Endothelial cell of umbilical vein (primary cell): ENCODE data around the gene MS4A12. TPM values are rescaled to one million over a fixed set of nuclear protein-coding genes. Genes with fewer than 3 reads are reported as not detected.

Experiments
- Bru-seq: library from RNA; stranded (reverse); fragments of 400-500 nt; gene quantifications from one replicate; lab custom pipeline; 2021; lab: Mats Ljungman, UMichigan
- BruChase-seq, 2 experiments: library from RNA; stranded (reverse); fragments of 400-500 nt; gene quantifications; one replicate each; lab custom pipeline; 2021; lab: Mats Ljungman, UMichigan
- BruUV-seq: library from RNA; stranded (reverse); fragments of 400-500 nt; replicated peaks from 2 replicates; lab custom pipeline; 2021; lab: Mats Ljungman, UMichigan
- CTCF ChIA-PET: fragments of 300-600, 350-600 bp; sonication (Branson Sonifier 250); formaldehyde crosslinking; loops from one replicate; lab custom pipeline; 2021; ENCODE audit warnings: antibody characterized with exemption, inconsistent platforms; lab: Charles Lee
- POLR2A ChIA-PET: fragments of 300-600, 350-600 bp; sonication (Branson Sonifier 250); formaldehyde crosslinking; loops from one replicate; lab custom pipeline; 2021; ENCODE audit warnings: antibody characterized with exemption, inconsistent platforms; lab: Charles Lee
- DNase-seq: peaks from one replicate; pipeline ENCODE4 v3.0.0-alpha.2; 2011; ENCODE audit warnings: low read depth, low spot score
- FAIRE-seq: peaks from 2 replicates; lab custom pipeline; 2011; peaks lifted over from hg19 to GRCh38; lab: Jason Lieb, UNC
- H2AFZ ChIP-seq: 2 replicates; pipeline ENCODE4 v1.6.0; 2012; ENCODE audit warnings: low read depth, low read length, control low read depth, inconsistent platforms
- H3K27ac ChIP-seq: 2 replicates; pipeline ENCODE4 v1.5.1; 2011; ENCODE audit warnings: low read depth, mild to moderate bottlenecking, control low read depth, low read length, moderate library complexity; ENCODE audit not compliant: insufficient read depth
- H3K27me3 ChIP-seq, 2 experiments: 2 replicates each; pipeline versions ENCODE4 v1.6.0 to v1.6.1; 2011; ENCODE audit warnings: low read length in 2 of 2, mixed read lengths in 1 of 2; ENCODE audit not compliant: control insufficient read depth in 2 of 2, insufficient read depth in 2 of 2
- H3K36me3 ChIP-seq, 2 experiments: 2 replicates in 1 of 2; 3 replicates in 1 of 2; pipeline ENCODE4 v1.5.1; 2011; ENCODE audit warnings: low read length in 2 of 2, mild to moderate bottlenecking in 1 of 2, moderate library complexity in 1 of 2; ENCODE audit not compliant: control insufficient read depth in 2 of 2, insufficient read depth in 2 of 2; ENCODE audit errors: extremely low read depth in 1 of 2
- H3K4me1 ChIP-seq: 3 replicates; pipeline ENCODE4 v1.5.1; 2011; ENCODE audit warnings: mild to moderate bottlenecking, low read length; ENCODE audit not compliant: control insufficient read depth, insufficient read depth; ENCODE audit errors: extremely low read depth
- H3K4me2 ChIP-seq: 2 replicates; pipeline ENCODE4 v1.6.1; 2011; ENCODE audit warnings: low read length, control low read depth, mixed read lengths; ENCODE audit not compliant: insufficient read depth
- H3K4me3 ChIP-seq, 3 experiments: fragments of 200-600 bp in 1 of 3; sonication (generic), shearing (Covaris generic) in 1 of 3; replicated peaks in 1 of 3; 2 replicates each; pipeline ENCODE4 v1.5.1; 2011 to 2016; ENCODE audit warnings: control low read depth in 3 of 3, low read length in 3 of 3, mild to moderate bottlenecking in 2 of 3, inconsistent platforms in 1 of 3, low read depth in 1 of 3, moderate library complexity in 1 of 3; ENCODE audit not compliant: insufficient read depth in 1 of 3
- H3K79me2 ChIP-seq: 2 replicates; pipeline ENCODE4 v1.6.0; 2012; ENCODE audit warnings: low read length, inconsistent platforms; ENCODE audit not compliant: control insufficient read depth, insufficient read depth
- H3K9ac ChIP-seq: replicated peaks from 2 replicates; pipeline ENCODE3; 2011; ENCODE audit warnings: low read length, control low read depth; ENCODE audit not compliant: insufficient read depth; ENCODE audit errors: extremely low read depth
- H3K9me1 ChIP-seq: replicated peaks from 3 replicates; pipeline ENCODE4 v1.6.0; 2011; ENCODE audit warnings: mild to moderate bottlenecking, low read length; ENCODE audit not compliant: control insufficient read depth, insufficient read depth; ENCODE audit errors: extremely low read depth
- H3K9me3 ChIP-seq: replicated peaks from 2 replicates; pipeline ENCODE4 v1.5.1; 2012; ENCODE audit warnings: low read length, inconsistent platforms; ENCODE audit not compliant: control insufficient read depth, insufficient read depth
- H4K20me1 ChIP-seq: replicated peaks from 2 replicates; pipeline ENCODE3; 2011; ENCODE audit warnings: mild to moderate bottlenecking, low read length; ENCODE audit not compliant: control insufficient read depth, insufficient read depth; ENCODE audit errors: extremely low read depth
- CTCF ChIP-seq, 2 donors: IDR thresholded peaks; 1 replicate in 1 of 2; 2 replicates in 1 of 2; pipeline ENCODE4 v1.5.1; 2011; ENCODE audit warnings: low read length in 2 of 2, mild to moderate bottlenecking in 2 of 2, moderate library complexity in 2 of 2, control low read depth in 1 of 2, inconsistent platforms in 1 of 2, low read depth in 1 of 2; ENCODE audit not compliant: insufficient read depth in 1 of 2; ENCODE audit errors: extremely low read depth in 1 of 2
- EZH2 ChIP-seq: IDR thresholded peaks from 2 replicates; pipeline ENCODE4 v1.6.1; 2012; ENCODE audit warnings: borderline replicate concordance, low read depth, mild to moderate bottlenecking, moderate library complexity, low read length, inconsistent platforms; ENCODE audit not compliant: severe bottlenecking
- GATA2 ChIP-seq: IDR thresholded peaks from 2 replicates; pipeline ENCODE4 v1.7.0; 2011; ENCODE audit warnings: low read depth, mild to moderate bottlenecking, moderate library complexity, mixed read lengths, low read length; ENCODE audit not compliant: insufficient read length, insufficient read depth
- JUN ChIP-seq: IDR thresholded peaks from 2 replicates; pipeline ENCODE4 v1.6.1; 2011; ENCODE audit warnings: borderline replicate concordance, low read depth; ENCODE audit not compliant: insufficient read length, insufficient read depth
- POLR2A ChIP-seq: IDR thresholded peaks from 2 replicates; pipeline ENCODE4 v1.6.1; 2012; ENCODE audit warnings: low read depth, mild to moderate bottlenecking, control low read depth, low read length
- POLR2AphosphoS5 ChIP-seq: IDR thresholded peaks from 2 replicates; pipeline ENCODE4 v1.6.1; 2012; ENCODE audit warnings: low read depth, mild to moderate bottlenecking, control low read depth, low read length, moderate library complexity; ENCODE audit not compliant: insufficient read depth
- dilution Hi-C: fragments of 300-500 bp; cut with MboI; formaldehyde crosslinking; loops from one replicate; pipeline ENCODE4 v1.15.0; 2019; ENCODE audit warnings: low sequenced_read_pairs; ENCODE audit not compliant: extremely low pct_ligation_motif_present
- intact Hi-C: fragments of 100-400 bp; cut with micrococcal nuclease; formaldehyde crosslinking; loops from one replicate; pipeline ENCODE4 v1.10.0; 2022
- long read RNA-seq: library from polyadenylated mRNA; stranded (forward); transcript quantifications from one replicate; pipeline ENCODE4 v2.0.0, GENCODE V29; 2021
- polyA minus RNA-seq, 3 experiments: library from RNA; depleted of rRNA, polyadenylated mRNA; stranded (reverse); fragments of >200 nt; gene quantifications; 1 replicate in 1 of 3; 2 replicates in 2 of 3; pipeline ENCODE4 v1.2.3, GENCODE V29; 2011
- polyA plus RNA-seq, 4 experiments: library from polyadenylated mRNA; depleted of rRNA in 3 of 4; stranded (reverse) in 3 of 4; unstranded in 1 of 4; fragments of >200 nt; gene quantifications; 2 replicates each; pipeline versions ENCODE4 v1.2.1 to v1.2.3, GENCODE V29; 2011 to 2012; ENCODE audit warnings: missing spikeins in 1 of 4
- total RNA-seq: library from RNA; stranded (reverse); gene quantifications from 2 replicates; pipeline ENCODE4 v1.2.3, GENCODE V29; 2021
- TF ChIP-seq, protein P1 (sequence below): IDR thresholded peaks from 2 replicates; pipeline ENCODE4 v1.6.1; 2011; ENCODE audit not compliant: insufficient read depth, insufficient read length

MS4A12 gene
- total RNA-seq = not detected in 2 replicates
- not detected in 2 replicates for polyA plus RNA-seq
- not detected in 2 replicates for polyA plus RNA-seq (2011; cell fraction: cytosol; rRNA removed)
- polyA plus RNA-seq (2011; cell fraction: nucleus; rRNA removed) = not detected in 2 replicates
- polyA plus RNA-seq (2012) = not detected in 2 replicates
- not detected in 2 replicates for polyA minus RNA-seq
- polyA minus RNA-seq (2011; cell fraction: cytosol; rRNA and poly(A)+ RNA removed) = not detected
- polyA minus RNA-seq (2011; cell fraction: nucleus; rRNA and poly(A)+ RNA removed) = not detected in 2 replicates
- Bru-seq, nascent RNA = not detected
- not detected for BruChase-seq, experiment 1, labeled RNA remaining after a 6-hour chase
- not detected for BruChase-seq, experiment 2, labeled RNA remaining after a 2-hour chase
- long read RNA-seq = 0 reads

DNA sequence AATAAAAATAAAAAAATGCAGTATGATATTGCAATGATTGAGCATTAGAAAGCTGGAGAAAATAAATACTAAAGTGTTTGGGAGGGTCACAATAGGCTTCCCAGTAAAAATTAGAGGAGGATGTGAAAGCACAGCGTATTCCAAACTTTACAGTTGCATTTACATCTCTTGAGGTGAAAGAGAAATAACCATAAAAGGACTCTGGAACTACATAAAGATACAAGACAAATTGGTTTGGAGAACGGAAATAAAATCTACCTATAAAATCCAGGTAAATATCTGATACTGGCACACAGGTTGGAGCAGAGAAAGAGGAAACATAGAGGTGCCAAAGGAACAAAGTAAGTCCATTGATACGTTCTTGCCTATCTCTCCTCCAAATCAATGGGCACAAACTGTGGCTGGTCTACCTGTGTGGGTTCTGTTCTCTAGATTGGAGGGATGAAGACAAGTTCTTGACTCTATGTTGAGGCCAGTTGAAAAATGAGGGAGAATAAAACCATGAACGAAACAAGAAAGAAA lies at the start of gene MS4A12:
TSS of gene MS4A12 (plus strand) at position 291 of the 522 bp plus-strand sequence. CDS start 4,541 bp downstream, outside the sequence.
- Histone ChIP-seq H4K20me1 (no peaks in the 10 kb centered on the region), H3K9ac (no peak within 1 kb of the TSS), H3K9me3 (no peaks in the 10 kb centered on the region), H3K36me3 (no peaks in the 10 kb centered on the region), H3K27me3 (no peaks in the 10 kb centered on the region), H3K9me1 (no peaks in the 10 kb centered on the region), H3K4me2 (no peak within 1 kb of the TSS), H3K79me2 (no peaks in the 10 kb centered on the region), H2AFZ (no peak within 1 kb of the TSS), H3K4me1 (no peaks in the 10 kb centered on the region), H3K27ac (no peak within 1 kb of the TSS), H3K4me3 (no peak within 1 kb of the TSS)
- DNase-seq (no peak), FAIRE-seq (no peak)
- dilution Hi-C loops (no loop called here), intact Hi-C loops (no loop called here)
- no TSS peak for BruUV-seq
- TF ChIP-seq POLR2A (no peak), POLR2AphosphoS5 (no peak), EZH2 (no peak), GATA2 (no peak), JUN (no peak), CTCF (IDR thresholded peaks at IDR 0.05; ENCODE audit: extremely low read depth in 1 of 2, insufficient read depth in 1 of 2, low read depth in 1 of 2, low read length in 2 of 2) (no peak)
- TF ChIP-seq, protein P1, sequence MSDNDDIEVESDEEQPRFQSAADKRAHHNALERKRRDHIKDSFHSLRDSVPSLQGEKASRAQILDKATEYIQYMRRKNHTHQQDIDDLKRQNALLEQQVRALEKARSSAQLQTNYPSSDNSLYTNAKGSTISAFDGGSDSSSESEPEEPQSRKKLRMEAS = no peak
- CTCF ChIA-PET = no interaction called here
- POLR2A ChIA-PET = no interaction called here
